ENCODE results near the gene UBAP1L.

DNA sequence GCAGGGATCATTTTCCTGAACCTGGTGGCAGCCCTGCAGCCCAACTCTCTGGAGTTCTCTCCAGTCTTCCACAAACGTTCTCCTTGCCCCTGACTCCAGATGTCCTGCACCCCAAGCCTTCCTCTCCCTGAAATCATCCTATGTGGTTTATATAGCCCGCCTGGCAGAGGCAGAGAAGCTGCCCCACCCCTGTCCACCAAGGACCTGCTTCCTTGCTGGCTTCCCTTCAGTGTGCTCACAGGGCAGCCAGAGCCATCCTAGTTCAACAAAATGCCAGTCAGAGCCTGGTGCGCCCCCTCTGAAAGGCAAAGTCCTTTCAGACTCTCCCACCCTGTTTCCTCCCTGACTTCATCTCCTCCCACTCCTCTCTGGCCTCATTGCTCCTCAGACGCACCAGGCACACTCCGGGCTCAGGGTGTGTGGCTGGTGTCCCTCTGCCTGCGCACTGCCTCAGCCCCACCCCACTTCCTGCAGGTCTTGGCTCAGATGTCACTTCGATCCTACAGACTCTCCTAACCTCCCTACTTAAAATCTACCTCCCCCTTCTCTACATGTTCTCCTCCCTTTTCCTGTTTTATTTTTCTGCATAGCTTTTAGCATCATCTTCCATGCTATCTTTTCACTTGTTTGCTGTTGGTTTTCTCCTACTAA, 32.6 kb downstream of the UBAP1L start:
- TF ChIP-seq, protein P1, sequence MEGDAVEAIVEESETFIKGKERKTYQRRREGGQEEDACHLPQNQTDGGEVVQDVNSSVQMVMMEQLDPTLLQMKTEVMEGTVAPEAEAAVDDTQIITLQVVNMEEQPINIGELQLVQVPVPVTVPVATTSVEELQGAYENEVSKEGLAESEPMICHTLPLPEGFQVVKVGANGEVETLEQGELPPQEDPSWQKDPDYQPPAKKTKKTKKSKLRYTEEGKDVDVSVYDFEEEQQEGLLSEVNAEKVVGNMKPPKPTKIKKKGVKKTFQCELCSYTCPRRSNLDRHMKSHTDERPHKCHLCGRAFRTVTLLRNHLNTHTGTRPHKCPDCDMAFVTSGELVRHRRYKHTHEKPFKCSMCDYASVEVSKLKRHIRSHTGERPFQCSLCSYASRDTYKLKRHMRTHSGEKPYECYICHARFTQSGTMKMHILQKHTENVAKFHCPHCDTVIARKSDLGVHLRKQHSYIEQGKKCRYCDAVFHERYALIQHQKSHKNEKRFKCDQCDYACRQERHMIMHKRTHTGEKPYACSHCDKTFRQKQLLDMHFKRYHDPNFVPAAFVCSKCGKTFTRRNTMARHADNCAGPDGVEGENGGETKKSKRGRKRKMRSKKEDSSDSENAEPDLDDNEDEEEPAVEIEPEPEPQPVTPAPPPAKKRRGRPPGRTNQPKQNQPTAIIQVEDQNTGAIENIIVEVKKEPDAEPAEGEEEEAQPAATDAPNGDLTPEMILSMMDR (IDR thresholded peaks at IDR 0.05), result no peak
- TF ChIP-seq POLR2A (IDR thresholded peaks at IDR 0.05), result no peak
